ENCODE data around the gene IFT20. TPM values are rescaled to one million over a fixed set of nuclear protein-coding genes. Genes with fewer than 3 reads are reported as not detected.
A peak's percentile ranks its signal among the peaks of the same experiment; 100 is the strongest.

The IFT20 gene
- total and polyA plus RNA-seq, 9 of the 15 experiments (the other 6 are each of a cell fraction or from before 2014, with no cell fraction given), result 11.2 to 38.6 (median 20.1) TPM

- no peak for TF ChIP-seq CHAMP1 (IDR thresholded peaks at IDR 0.05)
- no peak for TF ChIP-seq ZNF398 (CRISPR knock-in tag; IDR thresholded peaks at IDR 0.05)
- TF ChIP-seq XRCC3 (IDR thresholded peaks at IDR 0.05), result no peak
- no peak for TF ChIP-seq DPF2 (IDR thresholded peaks at IDR 0.05)
- peak; percentile 86 for TF ChIP-seq DIDO1 (tag; IDR thresholded peaks at IDR 0.05; ENCODE audit: low read depth)
- TF ChIP-seq ZNF639 (CRISPR knock-in tag; conservative IDR thresholded peaks at IDR 0.05 in 1 of 2, IDR thresholded peaks at IDR 0.05 in 1 of 2), result peak in 1 of 2 experiments; percentile 87; a peak in 2 of 4 replicates
- peak; percentile 93 for TF ChIP-seq CXXC5 (CRISPR knock-in tag; IDR thresholded peaks at IDR 0.05)
- TF ChIP-seq NFIX (CRISPR knock-in tag; IDR thresholded peaks at IDR 0.05; ENCODE audit: low read depth), result no peak
- no peak for TF ChIP-seq PRDM10 (IDR thresholded peaks at IDR 0.05; ENCODE audit: partially characterized antibody)
- no peak for TF ChIP-seq RAD21 (CRISPR knock-in tag; conservative IDR thresholded peaks at IDR 0.05 in 1 of 2, IDR thresholded peaks at IDR 0.05 in 1 of 2)
- TF ChIP-seq ETS1 (conservative IDR thresholded peaks at IDR 0.05; ENCODE audit: control insufficient read depth, low read depth, low read length), result peak; percentile 80
- TF ChIP-seq NFE2L1 (tag; IDR thresholded peaks at IDR 0.05; ENCODE audit: borderline replicate concordance, low read depth), result no peak
Observed at GRCh38 chr17:28357061-28357900, 22.0 kb upstream of the IFT20 start, which contains the start of gene POLDIP2 (continued).

All from K562 (cell line).